MM.1S (cell line): Measurements from ENCODE around the gene IL1RAPL1.

ENCODE experiments used
- DNase-seq: peaks from one replicate; pipeline ENCODE4 v3.0.0-alpha.2; 2015
- H2AFZ ChIP-seq: fragments of 300-600 bp; sonication (generic); 2 replicates; pipeline ENCODE4 v1.6.0; 2016; ENCODE audit warnings: antibody characterized with exemption, low read length
- H3F3A ChIP-seq: fragments of 300-600 bp; sonication (generic); 2 replicates; pipeline ENCODE4 v1.6.1; 2016; ENCODE audit warnings: mild to moderate bottlenecking, antibody characterized with exemption, low read length, moderate library complexity, mixed read lengths; ENCODE audit not compliant: insufficient read depth
- H3K27ac ChIP-seq: fragments of 300-600 bp; sonication (generic); 2 replicates; pipeline ENCODE4 v1.5.1; 2016; ENCODE audit warnings: mild to moderate bottlenecking, low read length
- H3K27me3 ChIP-seq: fragments of 300-600 bp; sonication (generic); replicated peaks from 2 replicates; pipeline ENCODE4 v1.6.0; 2016; ENCODE audit warnings: low read length; ENCODE audit not compliant: insufficient read depth
- H3K36me3 ChIP-seq: fragments of 300-600 bp; sonication (generic); replicated peaks from 2 replicates; pipeline ENCODE4 v1.6.1; 2016; ENCODE audit warnings: mild to moderate bottlenecking, low read length, mixed read lengths; ENCODE audit not compliant: insufficient read depth
- H3K4me1 ChIP-seq: fragments of 300-600 bp; sonication (generic); 2 replicates; pipeline ENCODE4 v1.6.1; 2016; ENCODE audit warnings: low read length, mixed read lengths
- H3K4me2 ChIP-seq: fragments of 300-600 bp; sonication (generic); 2 replicates; pipeline ENCODE4 v1.6.0; 2016; ENCODE audit warnings: low read depth, low read length
- H3K4me3 ChIP-seq: fragments of 300-600 bp; sonication (generic); 2 replicates; pipeline ENCODE4 v1.5.1; 2016; ENCODE audit warnings: low read length, mixed read lengths
- H3K79me2 ChIP-seq: fragments of 300-600 bp; sonication (generic); 2 replicates; pipeline ENCODE4 v1.6.1; 2016; ENCODE audit warnings: mixed run types, low read length, mixed read lengths
- H3K9ac ChIP-seq: fragments of 300-600 bp; sonication (generic); 2 replicates; pipeline ENCODE4 v1.6.1; 2016; ENCODE audit warnings: low read length, mixed read lengths
- H3K9me2 ChIP-seq: fragments of 300-600 bp; sonication (generic); replicated peaks from 2 replicates; pipeline ENCODE4 v1.6.1; 2016; ENCODE audit warnings: mild to moderate bottlenecking, low read length, mixed read lengths; ENCODE audit not compliant: insufficient read depth
- H3K9me3 ChIP-seq: fragments of 300-600 bp; sonication (generic); replicated peaks from 2 replicates; pipeline ENCODE4 v1.6.1; 2016; ENCODE audit warnings: mild to moderate bottlenecking, low read length, mixed read lengths; ENCODE audit not compliant: insufficient read depth
- H4K20me1 ChIP-seq: fragments of 300-600 bp; sonication (generic); 2 replicates; pipeline ENCODE4 v1.6.1; 2016; ENCODE audit warnings: mild to moderate bottlenecking, low read length, moderate library complexity, mixed read lengths; ENCODE audit not compliant: insufficient read depth
- EZH2 ChIP-seq: fragments of 300-600 bp; sonication (generic); optimal IDR thresholded peaks from 2 replicates; pipeline ENCODE3; 2017; ENCODE audit warnings: low read depth, mild to moderate bottlenecking, antibody characterized with exemption, low read length, mixed read lengths
- EZH2phosphoT487 ChIP-seq: fragments of 300-600 bp; sonication (generic); IDR thresholded peaks from 2 replicates; pipeline ENCODE4 v1.6.1; 2018; ENCODE audit warnings: antibody characterized with exemption, low read length
- TF ChIP-seq, protein P1 (sequence below): fragments of 300-600 bp; sonication (generic); IDR thresholded peaks from 2 replicates; pipeline ENCODE4 v1.5.1; 2016; ENCODE audit warnings: antibody characterized with exemption, low read length, mixed read lengths

The IL1RAPL1 gene

DNA sequence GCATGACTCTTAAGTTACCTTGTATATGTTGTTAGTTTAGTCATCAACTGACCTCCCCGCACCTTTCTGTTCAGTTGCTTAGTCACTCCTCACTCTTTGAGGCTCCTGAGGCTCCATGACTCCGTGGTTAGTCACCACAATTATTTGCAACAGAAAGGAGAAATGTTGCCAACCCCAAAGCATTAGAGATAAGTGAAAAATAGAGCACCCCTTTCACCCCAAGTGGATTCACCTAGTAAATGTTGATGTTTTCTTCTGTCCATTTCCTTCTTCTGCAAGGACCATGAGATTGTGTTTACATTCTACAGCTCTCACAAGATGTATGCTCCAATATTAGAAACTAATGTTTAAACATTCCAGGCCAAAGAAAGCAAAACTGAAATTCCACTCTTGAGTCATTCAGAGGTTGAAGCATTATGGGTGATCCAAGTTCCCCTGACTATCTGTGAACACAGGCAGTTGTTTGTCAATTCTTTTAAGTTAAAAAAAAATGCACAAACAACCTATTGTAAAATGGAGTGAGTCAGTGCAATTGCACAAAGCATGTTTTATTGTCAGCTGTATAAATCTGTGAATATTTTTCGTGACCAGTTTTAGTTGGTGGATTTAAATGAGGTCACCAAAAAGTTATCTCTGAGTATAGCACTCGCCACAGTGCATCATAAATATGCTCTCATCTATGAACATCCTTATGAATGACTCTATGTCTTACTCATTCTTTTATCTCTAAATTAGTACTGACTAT lies 1075.7 kb downstream of the IL1RAPL1 start:
- H2AFZ ChIP-seq = no peak overlapping the region
- H3K9me2 ChIP-seq = no peaks in the 10 kb centered on the region
- no peaks in the 10 kb centered on the region for H3F3A ChIP-seq
- H3K4me3 ChIP-seq = no peak overlapping the region
- no peaks in the 10 kb centered on the region for H4K20me1 ChIP-seq
- DNase-seq = no peak
- no peaks in the 10 kb centered on the region for H3K79me2 ChIP-seq
- H3K9ac ChIP-seq = no peak overlapping the region
- no peak overlapping the region for H3K4me2 ChIP-seq
- H3K27me3 ChIP-seq = no peaks in the 10 kb centered on the region
- no peaks in the 10 kb centered on the region for H3K4me1 ChIP-seq
- H3K27ac ChIP-seq = no peak overlapping the region
- no peaks in the 10 kb centered on the region for H3K36me3 ChIP-seq
- TF ChIP-seq EZH2phosphoT487 = no peak
- TF ChIP-seq, protein P1, sequence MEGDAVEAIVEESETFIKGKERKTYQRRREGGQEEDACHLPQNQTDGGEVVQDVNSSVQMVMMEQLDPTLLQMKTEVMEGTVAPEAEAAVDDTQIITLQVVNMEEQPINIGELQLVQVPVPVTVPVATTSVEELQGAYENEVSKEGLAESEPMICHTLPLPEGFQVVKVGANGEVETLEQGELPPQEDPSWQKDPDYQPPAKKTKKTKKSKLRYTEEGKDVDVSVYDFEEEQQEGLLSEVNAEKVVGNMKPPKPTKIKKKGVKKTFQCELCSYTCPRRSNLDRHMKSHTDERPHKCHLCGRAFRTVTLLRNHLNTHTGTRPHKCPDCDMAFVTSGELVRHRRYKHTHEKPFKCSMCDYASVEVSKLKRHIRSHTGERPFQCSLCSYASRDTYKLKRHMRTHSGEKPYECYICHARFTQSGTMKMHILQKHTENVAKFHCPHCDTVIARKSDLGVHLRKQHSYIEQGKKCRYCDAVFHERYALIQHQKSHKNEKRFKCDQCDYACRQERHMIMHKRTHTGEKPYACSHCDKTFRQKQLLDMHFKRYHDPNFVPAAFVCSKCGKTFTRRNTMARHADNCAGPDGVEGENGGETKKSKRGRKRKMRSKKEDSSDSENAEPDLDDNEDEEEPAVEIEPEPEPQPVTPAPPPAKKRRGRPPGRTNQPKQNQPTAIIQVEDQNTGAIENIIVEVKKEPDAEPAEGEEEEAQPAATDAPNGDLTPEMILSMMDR = no peak
- TF ChIP-seq EZH2 = no peak
- H3K9me3 ChIP-seq = no peaks in the 10 kb centered on the region

DNA sequence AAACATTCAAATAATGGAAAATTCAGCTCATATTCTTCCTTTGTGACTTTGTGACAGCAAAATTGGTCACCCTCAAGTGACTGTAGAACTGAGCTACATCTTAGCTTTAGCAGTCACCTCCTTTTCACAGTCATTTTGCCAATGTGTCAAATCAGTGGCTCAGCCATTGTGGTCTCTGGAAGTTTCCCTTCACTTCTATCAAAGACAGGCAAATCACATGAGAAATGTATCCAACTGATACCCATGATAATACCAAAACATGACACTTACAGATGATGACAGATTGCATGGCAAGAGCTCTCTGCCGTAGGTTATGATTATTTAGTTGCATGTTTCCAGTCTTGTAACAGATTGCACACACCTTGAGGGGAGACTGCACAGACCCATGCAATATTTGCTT lies 1078.3 kb downstream of the IL1RAPL1 start:
- TF ChIP-seq, protein P1 = no peak
- TF ChIP-seq EZH2 (no peak), EZH2phosphoT487 (no peak)
- Histone ChIP-seq H3K9me3 (no peaks in the 10 kb centered on the region), H2AFZ (no peak overlapping the region), H3K4me3 (no peak overlapping the region), H3K4me1 (no peaks in the 10 kb centered on the region), H3K27ac (no peak overlapping the region), H3F3A (no peaks in the 10 kb centered on the region), H3K36me3 (no peaks in the 10 kb centered on the region), H3K9me2 (no peaks in the 10 kb centered on the region), H3K9ac (no peak overlapping the region), H3K79me2 (no peaks in the 10 kb centered on the region), H4K20me1 (no peaks in the 10 kb centered on the region), H3K4me2 (no peak overlapping the region), H3K27me3 (no peaks in the 10 kb centered on the region)
- no peak for DNase-seq

DNA sequence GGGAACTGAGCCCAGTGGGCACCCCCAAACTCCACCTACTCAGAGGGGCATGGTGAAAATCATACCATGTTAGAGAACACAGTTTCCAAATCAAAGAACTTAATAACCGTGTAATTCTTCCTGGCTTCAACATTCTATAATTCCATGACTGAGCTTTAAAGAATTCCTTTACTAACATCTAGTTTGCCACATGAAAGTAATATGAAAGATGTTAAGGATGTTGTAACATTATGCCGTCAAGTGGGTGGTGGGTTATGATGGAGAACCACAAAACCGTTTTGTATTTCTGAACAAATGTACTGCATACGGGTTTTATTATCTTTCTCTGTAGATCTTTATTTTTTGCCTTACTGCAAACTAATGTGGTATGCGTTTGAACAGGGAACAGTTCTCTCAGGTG lies 1079.1 kb downstream of the IL1RAPL1 start:
- Histone ChIP-seq H2AFZ (no peak overlapping the region), H3K9me2 (no peaks in the 10 kb centered on the region), H3K27me3 (no peaks in the 10 kb centered on the region), H3K4me3 (no peak overlapping the region), H3F3A (no peaks in the 10 kb centered on the region), H3K9ac (no peak overlapping the region), H3K36me3 (no peaks in the 10 kb centered on the region), H3K4me2 (no peak overlapping the region), H3K27ac (no peak overlapping the region), H3K4me1 (no peaks in the 10 kb centered on the region), H3K9me3 (no peaks in the 10 kb centered on the region), H4K20me1 (no peaks in the 10 kb centered on the region), H3K79me2 (no peaks in the 10 kb centered on the region)
- no peak for DNase-seq
- no peak for TF ChIP-seq EZH2
- TF ChIP-seq, protein P1 = no peak
- TF ChIP-seq EZH2phosphoT487 = no peak
